Upper lobe of right lung (tissue), 1 donor: Measurements from ENCODE around the gene MYH10. TPM values are rescaled to one million over a fixed set of nuclear protein-coding genes. Genes with fewer than 3 reads are reported as not detected.

ENCODE experiments used
- ATAC-seq: fragments of 200-7000 bp; cut with Tn5 transposase; one replicate; pipeline ENCODE4 v1.9.1; 2020; ENCODE audit warnings: mild to moderate bottlenecking, moderate library complexity
- DNase-seq: peaks from one replicate; pipeline ENCODE4 v3.0.0-alpha.2; 2020
- H3K27ac ChIP-seq: fragments of 200-600 bp; one replicate; pipeline ENCODE4 v1.8.0; 2022
- H3K27me3 ChIP-seq: fragments of 200-600 bp; one replicate; pipeline ENCODE4 v1.8.0; 2022; ENCODE audit warnings: mild to moderate bottlenecking
- H3K36me3 ChIP-seq: fragments of 200-600 bp; one replicate; pipeline ENCODE4 v1.8.0; 2022
- H3K4me1 ChIP-seq: fragments of 200-600 bp; one replicate; pipeline ENCODE4 v1.8.0; 2022
- H3K4me3 ChIP-seq: fragments of 200-600 bp; one replicate; pipeline ENCODE4 v1.8.0; 2022; ENCODE audit warnings: mild to moderate bottlenecking
- H3K9me3 ChIP-seq: fragments of 200-600 bp; one replicate; pipeline ENCODE4 v1.8.0; 2022
- CTCF ChIP-seq: fragments of 200-600 bp; IDR thresholded peaks from one replicate; pipeline ENCODE4 v1.8.0; 2022; ENCODE audit warnings: antibody characterized with exemption
- intact Hi-C: fragments of 100-400 bp; cut with DNase I; formaldehyde crosslinking; loops from one replicate; pipeline ENCODE4 v1.11.0; 2022
- total RNA-seq: library from RNA; stranded (reverse); fragmentation: NEBNext Ultra II Directional; extraction: Animal tissue kit (Norgen Biotek cat#: 25700); gene quantifications from one replicate; pipeline ENCODE4 v1.2.1, GENCODE V29; 2021
- donor health status: DM: no; HTN: yes; CAD: no; lungs with severe emphysema.

MYH10 gene
- total RNA-seq, 1 donor from 2014 or later: 205 TPM

GRCh38 chr17:8487130-8487645 is 143.3 kb downstream of the MYH10 start:
- DNase-seq (peak; percentile 28), ATAC-seq (no peak)
- intact Hi-C loops: no loop called here
- H3K36me3 ChIP-seq: peaks cover 83% of the 10 kb centered on the region
- H3K9me3 ChIP-seq: no peaks in the 10 kb centered on the region
- no peak overlapping the region for H3K27ac ChIP-seq
- H3K27me3 ChIP-seq: no peaks in the 10 kb centered on the region
- no peaks in the 10 kb centered on the region for H3K4me1 ChIP-seq
- no peak for TF ChIP-seq CTCF
- H3K4me3 ChIP-seq: no peak overlapping the region

GRCh38 chr17:8485491-8485890 is 145.0 kb downstream of the MYH10 start:
- Histone ChIP-seq H3K27ac (no peak overlapping the region), H3K36me3 (peaks cover 82% of the 10 kb centered on the region), H3K27me3 (no peaks in the 10 kb centered on the region), H3K4me1 (peaks cover under 1% of the 10 kb centered on the region), H3K9me3 (no peaks in the 10 kb centered on the region), H3K4me3 (no peak overlapping the region)
- no peak for TF ChIP-seq CTCF
- DNase-seq (no peak), ATAC-seq (no peak)
- intact Hi-C loops: no loop called here

GRCh38 chr17:8484465-8484864 is 146.1 kb downstream of the MYH10 start:
- intact Hi-C loops: no loop called here
- Histone ChIP-seq H3K27me3 (no peaks in the 10 kb centered on the region), H3K4me1 (peaks cover 11% of the 10 kb centered on the region), H3K9me3 (no peaks in the 10 kb centered on the region), H3K36me3 (peaks cover 84% of the 10 kb centered on the region), H3K27ac (no peak overlapping the region), H3K4me3 (no peak overlapping the region)
- DNase-seq: no peak
- no peak for TF ChIP-seq CTCF
- ATAC-seq: no peak

GRCh38 chr17:8482546-8482945 is 148.0 kb downstream of the MYH10 start:
- DNase-seq (peak; percentile 17), ATAC-seq (no peak)
- Histone ChIP-seq H3K9me3 (no peaks in the 10 kb centered on the region), H3K4me3 (no peak overlapping the region), H3K27me3 (no peaks in the 10 kb centered on the region), H3K27ac (no peak overlapping the region), H3K4me1 (peaks cover 11% of the 10 kb centered on the region), H3K36me3 (peaks cover 88% of the 10 kb centered on the region)
- TF ChIP-seq CTCF: no peak
- intact Hi-C loops: no loop called here

- intact Hi-C loops: no loop called here
- no peak overlapping the region for H3K27ac ChIP-seq
- no peak for ATAC-seq
- H3K36me3 ChIP-seq: peaks cover 91% of the 10 kb centered on the region
- H3K4me3 ChIP-seq: no peak overlapping the region
- peaks cover 11% of the 10 kb centered on the region for H3K4me1 ChIP-seq
- TF ChIP-seq CTCF: no peak
- no peaks in the 10 kb centered on the region for H3K27me3 ChIP-seq
- H3K9me3 ChIP-seq: no peaks in the 10 kb centered on the region
- DNase-seq: peak; percentile 22
These were observed 148.8 kb downstream of the MYH10 start for GRCh38 chr17:8481703-8482102.

GRCh38 chr17:8481089-8481488 is 149.4 kb downstream of the MYH10 start:
- no peaks in the 10 kb centered on the region for H3K9me3 ChIP-seq
- no peaks in the 10 kb centered on the region for H3K27me3 ChIP-seq
- no peak overlapping the region for H3K27ac ChIP-seq
- peak; percentile 58 for DNase-seq
- intact Hi-C loops: no loop called here
- no peak overlapping the region for H3K4me3 ChIP-seq
- H3K4me1 ChIP-seq: peaks cover 11% of the 10 kb centered on the region
- ATAC-seq: no peak
- H3K36me3 ChIP-seq: peaks cover 91% of the 10 kb centered on the region
- no peak for TF ChIP-seq CTCF
